ENCODE data around the gene RIMBP2. TPM values are rescaled to one million over a fixed set of nuclear protein-coding genes. Genes with fewer than 3 reads are reported as not detected.
"Not testable (repeated sequence)": the region's sequence is repeated elsewhere in the genome, so short reads cannot be mapped to it uniquely, and the experiment has no call there.

Gene RIMBP2, protein sequence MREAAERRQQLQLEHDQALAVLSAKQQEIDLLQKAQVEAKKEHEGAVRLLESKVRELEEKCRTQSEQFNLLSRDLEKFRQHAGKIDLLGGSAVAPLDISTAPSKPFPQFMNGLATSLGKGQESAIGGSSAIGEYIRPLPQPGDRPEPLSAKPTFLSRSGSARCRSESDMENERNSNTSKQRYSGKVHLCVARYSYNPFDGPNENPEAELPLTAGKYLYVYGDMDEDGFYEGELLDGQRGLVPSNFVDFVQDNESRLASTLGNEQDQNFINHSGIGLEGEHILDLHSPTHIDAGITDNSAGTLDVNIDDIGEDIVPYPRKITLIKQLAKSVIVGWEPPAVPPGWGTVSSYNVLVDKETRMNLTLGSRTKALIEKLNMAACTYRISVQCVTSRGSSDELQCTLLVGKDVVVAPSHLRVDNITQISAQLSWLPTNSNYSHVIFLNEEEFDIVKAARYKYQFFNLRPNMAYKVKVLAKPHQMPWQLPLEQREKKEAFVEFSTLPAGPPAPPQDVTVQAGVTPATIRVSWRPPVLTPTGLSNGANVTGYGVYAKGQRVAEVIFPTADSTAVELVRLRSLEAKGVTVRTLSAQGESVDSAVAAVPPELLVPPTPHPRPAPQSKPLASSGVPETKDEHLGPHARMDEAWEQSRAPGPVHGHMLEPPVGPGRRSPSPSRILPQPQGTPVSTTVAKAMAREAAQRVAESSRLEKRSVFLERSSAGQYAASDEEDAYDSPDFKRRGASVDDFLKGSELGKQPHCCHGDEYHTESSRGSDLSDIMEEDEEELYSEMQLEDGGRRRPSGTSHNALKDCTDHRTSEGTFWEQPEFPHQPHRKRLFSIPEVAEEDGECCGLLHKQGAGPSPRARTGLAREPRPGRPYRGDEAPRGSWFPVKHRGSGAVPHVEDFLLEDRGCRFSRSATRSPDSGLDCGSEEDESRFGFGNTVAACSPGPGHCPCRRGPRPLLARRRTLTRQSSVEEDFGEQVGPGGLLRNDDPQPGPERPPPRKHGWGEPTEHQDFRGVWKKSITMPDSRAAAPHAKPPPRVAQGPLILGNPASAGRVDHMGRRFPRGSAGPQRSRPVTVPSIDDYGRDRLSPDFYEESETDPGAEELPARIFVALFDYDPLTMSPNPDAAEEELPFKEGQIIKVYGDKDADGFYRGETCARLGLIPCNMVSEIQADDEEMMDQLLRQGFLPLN (N-terminal part only)
- total RNA-seq, result not detected
- long read RNA-seq, result 0 reads

DNA sequence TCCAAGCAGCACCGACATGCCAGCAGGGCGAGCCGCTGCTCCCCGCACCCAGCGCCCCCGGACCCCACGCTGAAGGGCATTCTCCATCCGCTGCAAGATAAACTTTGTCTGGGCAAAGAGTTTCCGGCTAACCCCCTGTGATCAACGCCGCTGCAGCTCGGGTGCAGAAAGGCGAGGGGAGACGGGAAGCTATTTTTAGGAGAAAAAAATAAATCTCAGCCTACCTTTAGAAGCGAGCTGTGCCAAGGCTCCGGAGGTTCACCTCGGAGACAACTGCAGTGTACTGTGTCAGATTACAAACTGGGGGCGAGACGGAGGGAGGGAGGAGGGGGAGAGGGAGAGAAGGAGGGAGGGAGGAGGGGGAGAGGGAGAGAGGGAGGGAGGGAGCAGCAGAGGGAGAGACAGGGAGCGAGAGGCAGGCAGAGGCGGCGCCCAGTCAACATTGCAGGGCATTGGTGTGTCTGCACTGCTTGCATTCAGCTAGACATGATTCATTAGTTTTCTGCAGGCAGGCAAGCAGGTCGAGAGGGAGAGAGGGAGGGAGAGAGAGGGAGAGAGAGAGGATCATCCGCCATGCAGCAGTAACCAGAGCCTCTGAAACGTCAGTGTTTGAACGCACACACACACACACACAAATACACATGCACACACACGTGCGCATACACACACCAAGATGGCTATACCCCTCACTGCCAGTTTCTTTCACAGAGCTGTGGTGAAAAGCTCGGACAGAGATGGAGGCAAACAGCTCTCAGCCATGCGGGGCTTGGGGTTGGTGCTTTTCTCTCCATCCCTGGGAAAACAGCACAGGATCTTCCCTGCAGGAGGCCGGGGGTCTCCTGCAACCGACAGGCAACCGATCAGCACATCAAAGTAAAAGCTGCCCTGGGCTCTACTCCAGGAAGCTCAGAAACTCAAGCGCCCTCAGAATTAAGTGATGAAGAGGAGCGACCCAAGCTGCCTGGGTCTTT lies at the start of gene RIMBP2:
Gene RIMBP2 (minus strand): TSS at position 302 of the 971 bp plus-strand sequence. CDS start 237,286 bp downstream, outside the sequence.
- intact Hi-C loops (cut with DNase I), result no loop called here
- peak; percentile 29 for DNase-seq
- no peak for ATAC-seq (ENCODE audit: poor library complexity)

DNA sequence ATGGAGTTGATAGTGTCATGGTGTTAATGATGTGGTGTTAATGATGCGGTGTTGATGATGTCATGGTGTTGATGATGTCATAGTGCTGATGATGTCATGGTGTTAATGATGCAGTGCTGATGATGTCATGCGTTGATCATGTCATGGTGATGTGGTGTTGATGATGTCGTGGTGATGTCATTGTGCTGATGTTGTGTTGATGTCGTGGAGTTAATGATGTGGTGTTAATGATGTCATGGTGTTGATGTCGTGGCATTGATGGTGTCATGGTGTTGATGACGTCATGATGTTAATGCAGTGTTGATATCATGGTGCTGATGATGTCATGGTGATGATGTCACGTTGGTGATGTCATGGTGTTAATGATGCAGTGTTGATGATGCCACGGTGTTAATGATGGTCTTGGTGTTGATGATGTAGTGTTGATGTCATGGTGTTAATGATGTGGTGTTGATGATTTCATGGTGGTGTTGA lies 49.1 kb upstream of the RIMBP2 start:
- ATAC-seq (ENCODE audit: poor library complexity) (no peak), DNase-seq (no peak)
- intact Hi-C loops (cut with DNase I), result no loop called here

DNA sequence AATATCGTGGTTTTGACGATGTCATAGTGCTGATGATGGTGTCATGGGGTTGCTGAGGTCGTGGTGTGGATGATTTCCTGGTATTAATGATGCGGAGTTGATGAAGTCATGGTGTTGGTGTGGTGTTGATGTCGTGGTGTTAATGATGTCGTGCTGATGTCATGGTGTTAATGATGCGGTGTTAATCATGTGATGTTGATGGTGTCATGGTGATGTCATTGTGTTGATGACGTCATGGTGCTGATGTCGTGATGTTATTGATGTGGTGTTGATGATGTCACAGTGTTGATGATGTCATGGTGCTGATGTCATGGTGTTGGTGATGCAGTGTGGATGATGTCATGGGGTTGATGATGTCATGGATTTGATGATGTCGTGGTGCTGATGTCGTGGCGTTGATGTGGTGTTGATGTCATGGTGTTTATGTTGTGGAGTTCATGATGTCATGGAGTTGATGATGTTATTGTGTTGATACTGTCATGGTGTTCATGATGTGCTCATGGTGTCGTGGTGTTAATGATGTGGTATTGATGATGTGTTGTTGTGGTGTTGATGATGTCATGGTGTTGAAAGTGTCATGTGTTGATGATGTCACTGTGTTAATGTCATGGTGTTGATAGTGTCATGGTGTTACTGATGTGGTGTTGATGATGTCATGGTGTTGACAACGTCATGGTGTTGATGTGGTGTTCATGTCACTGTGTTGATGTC lies 48.5 kb upstream of the RIMBP2 start:
- intact Hi-C loops (cut with DNase I), result no loop called here
- DNase-seq (no peak), ATAC-seq (ENCODE audit: poor library complexity) (no peak)

DNA sequence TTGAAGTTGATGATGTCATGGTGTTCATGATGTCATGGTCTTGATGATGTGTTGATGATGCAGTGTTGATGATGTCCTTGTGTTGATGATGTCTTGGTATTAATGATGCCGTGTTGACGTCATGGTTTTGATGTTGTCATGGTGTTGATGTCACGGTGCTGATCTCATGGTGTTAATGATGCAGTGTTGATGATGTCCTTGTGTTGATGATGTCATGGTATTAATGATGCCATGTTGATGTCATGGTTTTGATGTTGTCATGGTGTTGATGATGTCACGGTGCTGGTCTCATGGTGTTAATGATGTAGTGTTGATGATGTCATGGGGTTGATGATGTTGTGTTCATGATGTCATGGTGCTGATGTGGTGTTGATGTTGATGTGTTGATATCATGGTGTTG lies 48.0 kb upstream of the RIMBP2 start:
- DNase-seq (no peak), ATAC-seq (ENCODE audit: poor library complexity) (no peak)
- intact Hi-C loops (cut with DNase I), result no loop called here

DNA sequence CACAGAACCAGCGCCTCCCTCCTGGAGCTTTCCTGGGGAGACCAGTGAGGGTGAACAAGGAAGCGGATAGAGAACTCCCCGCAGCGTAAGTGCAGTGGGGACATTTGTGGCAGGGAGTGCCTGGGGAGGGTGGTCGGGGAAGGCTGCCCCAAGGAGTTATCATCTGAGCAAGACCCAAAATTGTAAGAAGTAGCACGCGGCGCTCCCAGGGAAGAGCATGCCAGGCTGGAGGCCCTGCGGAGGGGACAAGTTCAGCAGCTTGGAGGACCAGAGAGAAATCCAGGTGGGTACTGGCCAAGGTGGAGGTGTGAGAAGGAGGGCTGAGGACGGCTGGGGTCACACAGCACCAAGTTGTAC lies 46.2 kb upstream of the RIMBP2 start:
- ATAC-seq (ENCODE audit: poor library complexity) (no peak), DNase-seq (no peak)
- intact Hi-C loops (cut with DNase I), result no loop called here

DNA sequence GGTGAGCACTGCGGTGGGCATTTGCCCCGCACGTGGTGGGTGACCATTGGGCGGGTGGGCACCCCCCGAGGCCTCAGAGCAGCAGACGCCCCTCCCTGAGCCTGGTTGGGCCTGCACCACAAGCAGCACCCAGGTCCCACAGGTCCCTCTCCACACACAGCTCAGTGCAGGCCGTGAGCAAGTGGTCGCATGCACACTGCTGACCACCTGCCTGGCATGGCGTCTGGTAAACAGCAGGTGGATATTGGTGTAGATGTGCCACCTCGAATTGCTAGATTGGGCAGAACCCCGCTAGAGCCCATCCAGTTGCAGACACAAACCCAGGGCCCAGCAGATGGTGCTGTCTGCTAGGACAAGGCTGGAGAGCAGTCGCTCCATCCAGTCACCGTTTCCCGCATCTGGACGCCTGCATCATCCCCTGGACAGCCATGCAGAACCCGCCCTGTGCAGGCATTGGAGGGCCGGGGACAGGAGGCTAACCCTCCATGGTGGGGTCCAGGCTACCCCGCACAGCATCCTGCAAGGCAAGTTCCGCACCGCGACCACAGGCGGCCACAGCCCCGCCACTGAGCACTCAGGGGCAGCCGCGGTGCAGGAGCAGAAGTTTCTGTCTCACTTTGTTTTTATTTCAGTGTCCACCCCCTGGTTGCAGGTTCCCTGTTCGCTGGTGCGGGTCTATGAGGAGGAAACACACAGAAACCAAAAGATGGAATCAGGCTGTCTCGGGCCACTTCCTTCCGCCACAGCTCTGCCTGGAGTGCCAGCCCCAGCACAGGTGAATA lies 45.6 kb upstream of the RIMBP2 start:
- ATAC-seq (ENCODE audit: poor library complexity), result peak; percentile 69
- intact Hi-C loops (cut with DNase I), result no loop called here
- DNase-seq, result no peak

DNA sequence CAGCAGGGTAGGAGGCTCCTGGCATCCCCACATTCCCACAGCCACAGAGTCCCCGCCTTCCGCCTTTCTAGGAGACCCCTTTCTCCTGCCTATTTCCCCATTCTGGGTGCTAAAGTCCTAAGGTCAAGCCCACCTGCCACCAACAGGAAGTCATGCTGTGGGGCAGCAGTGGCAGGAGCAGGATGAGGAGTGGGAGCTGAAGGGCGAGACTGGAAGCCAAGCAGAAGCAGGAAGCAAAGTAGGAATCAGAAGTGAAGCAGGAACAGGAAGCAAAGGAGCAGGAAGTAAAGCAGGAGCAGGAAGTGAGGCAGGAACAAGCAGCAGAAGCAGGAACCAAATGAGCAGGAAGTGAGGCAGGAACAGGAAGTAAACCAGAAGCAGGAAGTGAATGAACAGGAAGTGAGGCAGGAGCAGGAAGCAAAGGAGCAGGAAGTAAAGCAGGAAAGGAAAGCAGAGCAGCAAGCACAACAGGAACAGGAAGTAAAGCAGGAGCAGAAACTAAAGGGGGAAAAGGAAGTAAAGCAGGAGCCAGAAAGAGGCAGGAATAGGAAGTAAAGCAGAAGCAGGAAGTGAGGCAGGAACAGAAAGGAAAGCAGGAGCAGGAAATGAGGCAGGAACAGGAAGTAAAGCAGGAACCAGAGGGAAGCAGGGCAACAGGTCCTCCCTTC lies 38.3 kb upstream of the RIMBP2 start:
- intact Hi-C loops (cut with DNase I), result no loop called here

DNA sequence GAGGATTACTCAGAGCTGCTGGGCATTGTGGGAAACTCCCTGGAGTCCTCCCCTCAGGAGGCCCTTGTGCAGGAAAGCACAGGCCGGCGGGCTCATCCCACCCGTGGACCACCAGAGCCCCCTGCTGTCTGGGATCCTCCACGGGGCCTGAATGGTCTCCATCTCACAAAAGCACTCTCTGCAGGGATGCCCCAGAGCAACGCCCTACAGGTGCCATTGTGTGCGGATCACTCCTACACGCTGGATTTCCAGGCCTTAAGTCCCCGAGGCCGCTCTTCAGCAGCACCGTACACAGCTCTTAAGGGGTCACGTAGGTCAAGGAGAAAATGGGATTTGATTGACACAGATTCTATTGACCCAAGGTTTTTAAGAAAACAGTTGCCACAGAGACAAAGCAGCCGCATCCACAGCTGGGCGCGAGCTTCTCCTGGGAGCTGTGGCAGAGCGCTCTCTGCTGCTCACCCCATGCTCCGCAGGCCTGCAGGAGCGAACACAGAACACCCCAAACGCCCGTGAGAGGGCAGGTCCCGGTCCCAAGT lies 36.7 kb upstream of the RIMBP2 start:
- ATAC-seq (ENCODE audit: poor library complexity), result no peak
- DNase-seq, result no peak
- intact Hi-C loops (cut with DNase I), result no loop called here

More for the DNA sequence above, 38.3 kb upstream of the RIMBP2 start:
- ATAC-seq (ENCODE audit: poor library complexity) (no peak), DNase-seq (no peak)

DNA sequence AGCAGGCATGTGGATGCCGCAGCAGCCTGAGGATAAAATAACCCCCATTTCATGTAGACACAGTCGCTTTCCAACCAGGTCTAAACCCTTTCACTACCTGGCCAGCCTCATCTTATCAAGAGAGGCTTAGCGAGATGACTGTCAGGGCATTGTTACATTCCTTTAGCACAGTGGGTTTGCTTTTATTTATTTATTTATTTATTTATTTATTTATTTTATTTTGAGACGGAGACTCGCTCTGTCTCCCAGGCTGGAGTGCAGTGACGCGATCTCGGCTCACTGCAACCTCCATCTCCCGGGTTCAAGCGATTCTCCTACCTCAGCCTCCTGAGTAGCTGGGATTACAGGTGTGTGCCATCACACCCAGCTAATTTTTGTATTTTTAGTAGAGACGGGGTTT lies 35.9 kb upstream of the RIMBP2 start:
- intact Hi-C loops (cut with DNase I); DNase-seq; ATAC-seq (ENCODE audit: poor library complexity): not testable (repeated sequence)

DNA sequence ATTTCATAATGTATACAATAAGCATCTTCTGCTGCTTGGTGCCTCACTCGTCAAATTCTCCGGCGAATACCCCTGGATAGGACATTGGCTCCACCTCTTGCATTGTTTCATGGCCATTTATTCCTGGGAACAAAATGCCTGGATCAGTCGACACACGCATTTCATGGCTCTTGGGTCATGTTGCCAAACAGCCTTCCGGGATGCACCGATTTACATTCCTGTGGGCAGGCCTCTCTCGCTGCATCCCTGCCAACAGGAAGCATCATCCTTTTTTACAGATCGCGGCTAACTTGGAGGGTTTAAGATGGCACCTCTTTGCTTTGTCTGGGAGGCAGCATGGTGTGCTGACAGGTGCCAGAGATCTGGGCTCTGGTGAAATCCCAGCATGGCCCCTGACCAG lies 32.7 kb upstream of the RIMBP2 start:
- DNase-seq (no peak), ATAC-seq (ENCODE audit: poor library complexity) (no peak)
- intact Hi-C loops (cut with DNase I), result loop anchor here (2.0 kb wide), 1 partner anchor 348 kb away; no protein-coding TSS in a partner anchor

DNA sequence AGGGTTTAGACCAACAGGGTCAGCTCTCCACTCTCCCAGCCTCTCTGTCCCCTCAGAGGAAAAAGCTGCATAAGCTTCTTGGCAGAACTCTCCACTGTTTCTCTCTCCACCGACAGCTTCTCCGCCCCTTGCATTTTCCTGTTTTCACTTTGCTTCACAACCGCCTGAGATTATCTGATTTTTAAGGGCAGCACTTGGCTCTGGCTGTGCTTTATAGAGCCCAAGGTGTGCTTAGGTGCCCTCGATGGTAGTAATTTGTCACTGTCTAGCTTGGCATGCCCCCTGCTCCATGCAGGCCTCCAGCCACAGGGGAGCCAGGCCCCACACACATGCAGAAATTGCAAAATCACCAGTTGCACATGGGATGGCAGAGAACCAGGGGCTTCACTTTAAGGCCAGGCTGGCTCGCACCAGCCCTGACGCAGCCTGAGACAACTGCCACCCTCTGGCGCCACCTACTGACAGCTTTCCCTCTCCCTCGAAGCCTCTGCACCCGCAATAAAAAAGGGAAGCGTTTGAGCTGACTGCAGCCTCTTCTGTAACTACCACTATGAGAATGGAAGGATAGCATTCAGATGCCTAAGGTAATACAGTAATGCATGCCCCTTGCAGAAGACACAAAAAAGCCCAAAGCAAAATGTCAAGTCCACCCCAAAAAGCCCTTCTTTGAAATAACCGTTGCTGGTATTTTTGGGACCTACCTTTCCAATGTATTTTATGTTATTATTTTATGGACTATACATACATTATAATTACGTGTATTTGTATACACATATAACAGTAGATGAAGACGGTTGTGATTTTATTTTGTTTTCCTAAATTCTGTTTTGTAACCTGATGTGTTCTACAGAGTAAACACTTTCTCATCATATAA lies 32.0 kb upstream of the RIMBP2 start:
- peak; percentile 95 for ATAC-seq (ENCODE audit: poor library complexity)
- DNase-seq, result peak; percentile 88
- intact Hi-C loops (cut with DNase I), result loop anchor here (2.0 kb wide), 1 partner anchor 347 kb away; no protein-coding TSS in a partner anchor

DNA sequence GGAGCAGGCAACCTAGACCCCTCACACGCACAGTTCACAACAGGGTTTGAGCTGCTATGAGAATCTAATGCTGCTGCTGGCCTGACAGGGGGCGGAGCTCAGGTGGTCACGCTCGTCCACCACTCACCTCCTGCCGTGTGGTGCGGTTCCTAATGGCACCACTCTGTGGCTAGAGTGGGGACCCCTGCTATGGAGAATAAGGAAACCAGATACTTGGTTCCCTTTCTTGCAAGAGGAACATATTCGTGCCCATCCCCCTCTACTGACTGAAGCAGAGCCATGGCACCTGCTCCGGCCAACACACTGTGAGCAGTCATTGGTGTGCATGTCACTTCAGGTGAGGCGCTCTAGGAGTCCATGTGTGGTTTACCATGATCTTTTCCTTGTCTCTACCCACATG lies 30.4 kb upstream of the RIMBP2 start:
- ATAC-seq (ENCODE audit: poor library complexity) (no peak), DNase-seq (no peak)
- intact Hi-C loops (cut with DNase I), result no loop called here

DNA sequence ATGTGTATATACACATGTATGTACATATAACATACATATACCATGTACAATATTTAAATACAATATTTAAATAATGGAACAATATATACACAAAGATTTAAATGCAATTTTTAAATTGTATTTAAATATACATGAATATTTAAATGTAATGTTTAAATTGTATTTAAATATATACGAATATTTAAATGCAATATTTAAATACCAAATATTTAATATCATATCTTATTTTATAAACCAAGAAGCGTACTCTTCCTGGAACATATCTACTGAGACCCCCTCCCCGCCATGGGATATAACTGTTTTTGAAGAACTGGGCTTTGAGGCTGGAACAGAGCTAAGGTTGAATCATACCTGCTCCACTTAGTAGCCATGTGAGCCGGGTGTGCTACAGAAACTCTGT lies 29.8 kb upstream of the RIMBP2 start:
- DNase-seq, result no peak
- intact Hi-C loops (cut with DNase I), result no loop called here
- ATAC-seq (ENCODE audit: poor library complexity), result no peak

DNA sequence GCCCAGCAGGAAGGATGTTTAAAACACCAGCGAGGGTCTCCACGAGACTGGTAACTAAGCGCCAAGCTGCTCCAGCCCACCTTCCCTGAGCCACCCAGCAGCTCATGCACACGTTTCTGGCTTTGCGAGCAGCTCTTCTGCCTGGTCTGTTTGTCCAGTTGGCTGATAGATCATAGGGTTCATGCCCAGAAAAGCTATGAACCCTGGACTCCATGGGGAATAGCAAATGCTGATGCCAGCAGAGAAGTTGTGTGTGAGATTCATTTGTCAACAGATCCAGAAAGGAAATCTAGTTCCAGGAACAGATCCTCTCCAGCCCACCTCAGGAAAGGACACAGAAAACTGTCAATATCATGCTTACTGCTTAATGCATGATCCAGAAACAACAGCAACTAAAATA lies 28.2 kb upstream of the RIMBP2 start:
- intact Hi-C loops (cut with DNase I), result no loop called here
- no peak for DNase-seq
- no peak for ATAC-seq (ENCODE audit: poor library complexity)

DNA sequence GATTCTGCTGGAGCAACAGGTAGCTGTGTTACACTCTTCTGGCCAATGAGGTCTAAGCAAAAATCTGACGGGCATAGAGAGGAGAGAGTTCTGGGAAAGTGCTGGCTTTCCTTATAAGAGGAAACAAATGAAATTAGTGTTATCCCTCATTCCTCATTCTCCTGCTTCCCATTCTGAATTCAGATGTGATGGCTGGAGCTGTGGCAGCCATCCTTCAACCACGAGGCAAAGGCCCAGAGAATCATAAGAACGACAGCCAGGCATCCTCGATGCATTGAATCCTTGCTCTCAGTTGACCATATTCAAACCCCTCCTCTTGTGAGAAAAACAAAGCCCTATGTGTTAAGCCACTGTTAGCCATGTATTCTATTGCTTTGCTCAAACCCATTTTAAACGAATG lies 27.5 kb upstream of the RIMBP2 start:
- no peak for ATAC-seq (ENCODE audit: poor library complexity)
- no peak for DNase-seq
- intact Hi-C loops (cut with DNase I), result no loop called here
